Progenitor cell of endocrine pancreas (in vitro differentiated cells): ENCODE results near the gene EFTUD2. TPM values are rescaled to one million over a fixed set of nuclear protein-coding genes. Genes with fewer than 3 reads are reported as not detected.

Experiments
- DNase-seq: peaks from one replicate; pipeline ENCODE4 v3.0.0; 2021; ENCODE audit warnings: low spot score; ENCODE audit not compliant: unreplicated experiment
- H3K27ac Mint-ChIP-seq: 2 replicates; pipeline ENCODE4 v1.8.0; 2021; ENCODE audit warnings: mild to moderate bottlenecking, moderate library complexity, mixed read lengths
- H3K27me3 Mint-ChIP-seq: 2 replicates; pipeline ENCODE4 v1.8.0; 2021; ENCODE audit warnings: mixed read lengths
- H3K36me3 Mint-ChIP-seq: 2 replicates; pipeline ENCODE4 v1.8.0; 2022; ENCODE audit warnings: mixed read lengths; ENCODE audit not compliant: insufficient read depth
- H3K4me1 Mint-ChIP-seq: 2 replicates; pipeline ENCODE4 v1.8.0; 2021; ENCODE audit warnings: low read depth, mixed read lengths
- H3K4me3 Mint-ChIP-seq: 2 replicates; pipeline ENCODE4 v1.8.0; 2021; ENCODE audit warnings: low read depth, mild to moderate bottlenecking, moderate library complexity, mixed read lengths
- H3K9me3 Mint-ChIP-seq: 2 replicates; pipeline ENCODE4 v1.8.0; 2021; ENCODE audit warnings: low read depth, mixed read lengths
- CTCF ChIP-seq: fragments of 200-600 bp; sonication (generic); IDR thresholded peaks from one replicate; pipeline ENCODE4 v1.5.0; 2021; ENCODE audit warnings: antibody characterized with exemption, mild to moderate bottlenecking; ENCODE audit not compliant: unreplicated experiment
- total RNA-seq: library from RNA; stranded (reverse); gene quantifications from 2 replicates; pipeline ENCODE4 v1.2.1, GENCODE V29; 2021

The EFTUD2 gene
- total RNA-seq, 1 donor from 2014 or later = 127 TPM

- Mint-ChIP-seq H3K4me3 (no peak overlapping the region), H3K27ac (no peak overlapping the region), H3K4me1 (no peaks in the 10 kb centered on the region), H3K27me3 (no peaks in the 10 kb centered on the region), H3K36me3 (peaks cover 11% of the 10 kb centered on the region), H3K9me3 (no peaks in the 10 kb centered on the region)
- no peak for TF ChIP-seq CTCF
- DNase-seq = no peak
These were observed 34.8 kb upstream of the EFTUD2 start for GRCh38 chr17:44933824-44934744.

- Mint-ChIP-seq H3K36me3 (peaks cover 5% of the 10 kb centered on the region), H3K4me1 (no peaks in the 10 kb centered on the region), H3K27me3 (no peaks in the 10 kb centered on the region), H3K27ac (no peak overlapping the region), H3K4me3 (no peak overlapping the region), H3K9me3 (no peaks in the 10 kb centered on the region)
- no peak for TF ChIP-seq CTCF
- no peak for DNase-seq
These were observed 33.5 kb upstream of the EFTUD2 start for GRCh38 chr17:44932787-44933097.

- Mint-ChIP-seq H3K4me3 (no peak overlapping the region), H3K27ac (no peak overlapping the region), H3K9me3 (no peaks in the 10 kb centered on the region), H3K4me1 (no peaks in the 10 kb centered on the region), H3K27me3 (no peaks in the 10 kb centered on the region), H3K36me3 (peaks cover 5% of the 10 kb centered on the region)
- no peak for TF ChIP-seq CTCF
- no peak for DNase-seq
These were observed 33.0 kb upstream of the EFTUD2 start for GRCh38 chr17:44932096-44932786.

GRCh38 chr17:44931376-44931775 lies 32.1 kb upstream of the EFTUD2 start:
- no peak for TF ChIP-seq CTCF
- H3K27ac Mint-ChIP-seq = no peak overlapping the region
- no peaks in the 10 kb centered on the region for H3K4me1 Mint-ChIP-seq
- no peak for DNase-seq
- peaks cover 5% of the 10 kb centered on the region for H3K36me3 Mint-ChIP-seq
- H3K9me3 Mint-ChIP-seq = no peaks in the 10 kb centered on the region
- H3K27me3 Mint-ChIP-seq = no peaks in the 10 kb centered on the region
- no peak overlapping the region for H3K4me3 Mint-ChIP-seq

- DNase-seq = no peak
- Mint-ChIP-seq H3K27ac (no peak overlapping the region), H3K4me1 (no peaks in the 10 kb centered on the region), H3K4me3 (no peak overlapping the region), H3K9me3 (no peaks in the 10 kb centered on the region), H3K27me3 (no peaks in the 10 kb centered on the region), H3K36me3 (peaks cover 8% of the 10 kb centered on the region)
- no peak for TF ChIP-seq CTCF
These were observed 31.4 kb upstream of the EFTUD2 start for GRCh38 chr17:44930667-44931066.
